Superior temporal gyrus (tissue), 1 donor: ENCODE results near the gene AKAP1.

Experiments used
- DNase-seq: peaks from one replicate; pipeline ENCODE4 v3.0.0-alpha.2; 2016; ENCODE audit errors: extremely low spot score

AKAP1 gene

DNA sequence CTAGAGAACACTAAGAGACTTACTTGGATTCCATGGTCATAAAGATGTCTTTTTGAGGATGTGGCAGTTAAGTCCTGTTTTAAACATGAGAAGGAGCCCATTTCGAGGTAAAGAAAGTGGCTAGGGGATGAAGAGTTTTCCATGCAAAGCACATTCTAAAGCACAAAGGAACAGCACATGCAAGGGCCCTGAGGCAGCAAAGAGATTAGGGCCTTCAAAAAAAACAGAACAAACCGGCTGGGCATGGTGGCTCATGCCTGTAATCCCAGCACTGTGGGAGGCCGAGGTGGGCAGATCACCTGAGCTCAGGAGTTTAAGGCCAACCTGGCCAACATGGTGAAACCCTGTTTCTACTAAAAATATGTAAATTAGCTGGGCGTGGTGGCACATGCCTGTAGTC is 79.8 kb downstream of the AKAP1 start:
- DNase-seq, result no peak

DNA sequence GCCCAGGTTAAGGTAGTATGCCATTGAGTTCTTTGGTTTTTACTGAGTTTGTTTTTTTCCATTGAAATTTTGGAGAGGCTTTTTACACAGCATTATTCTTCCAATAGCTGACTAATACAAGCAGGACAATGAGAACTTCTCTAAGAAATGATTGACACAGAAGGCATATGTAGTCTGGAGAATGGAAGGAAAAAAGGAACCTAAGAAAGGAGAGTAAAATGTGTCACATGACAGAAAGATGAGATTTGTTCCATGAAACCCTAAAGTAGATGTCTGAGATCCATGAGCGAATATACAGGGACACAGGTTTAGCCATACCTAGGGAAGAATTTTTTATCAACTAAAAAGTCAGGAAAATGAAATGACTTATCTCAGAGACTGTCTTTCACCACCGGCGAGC is 80.7 kb downstream of the AKAP1 start:
- DNase-seq, result no peak

DNA sequence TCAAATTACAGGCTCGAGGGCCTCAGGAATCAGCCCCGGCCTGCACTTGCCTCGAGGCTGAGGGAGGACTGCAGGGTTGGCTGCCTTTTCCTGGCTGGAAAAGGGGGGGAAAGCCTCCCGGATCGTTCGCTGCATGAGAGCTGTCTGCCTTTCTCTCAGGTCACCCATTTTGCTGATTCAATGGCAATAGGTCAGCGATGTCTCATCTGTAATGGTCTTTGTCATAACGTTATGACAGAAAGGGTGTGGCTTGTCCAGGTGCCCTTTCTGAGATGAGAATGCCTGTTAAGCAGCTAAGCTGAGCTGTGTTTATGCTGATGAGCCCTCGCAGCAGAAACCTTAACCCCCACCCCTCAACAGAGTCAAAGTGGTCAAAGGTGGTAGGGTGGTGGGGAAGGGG is 81.8 kb downstream of the AKAP1 start:
- no peak for DNase-seq

DNA sequence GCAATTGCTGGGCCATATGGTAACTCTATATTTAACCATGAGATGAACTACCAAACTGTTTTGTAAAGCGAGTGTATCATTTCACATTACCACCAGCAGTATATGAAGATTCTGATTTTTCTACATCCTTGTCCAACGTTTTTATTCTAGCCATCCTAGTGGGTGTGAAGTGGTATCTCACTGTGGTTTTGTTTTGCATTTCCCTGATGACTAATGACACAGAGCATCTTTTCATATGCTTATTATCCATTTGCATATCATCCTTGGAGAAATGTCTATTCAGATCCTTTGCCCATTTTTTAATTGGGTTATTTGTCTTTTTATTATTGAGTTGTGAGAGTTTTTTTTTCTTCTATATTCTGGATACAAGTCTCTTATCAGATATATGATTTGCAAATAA is 83.6 kb downstream of the AKAP1 start:
- DNase-seq, result no peak

DNA sequence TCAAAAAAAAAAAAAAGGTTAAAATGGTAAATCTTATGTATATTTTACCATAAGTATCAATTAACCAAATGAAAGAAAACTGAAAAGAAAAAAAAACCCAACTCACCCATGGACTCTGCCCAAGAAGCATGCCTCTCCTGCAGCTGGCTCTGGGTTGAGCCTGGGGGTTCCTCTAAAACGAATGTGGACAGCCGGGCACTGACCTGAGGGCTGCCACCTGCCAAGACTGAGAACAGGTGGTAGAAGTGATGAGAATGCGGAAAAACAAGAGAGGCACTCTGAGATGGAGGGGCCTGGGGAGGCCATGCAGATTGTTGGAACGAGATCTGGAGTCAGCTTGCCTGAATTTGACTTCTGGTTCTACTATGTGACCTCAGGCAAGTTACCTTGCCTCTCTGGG is 85.8 kb downstream of the AKAP1 start:
- no peak for DNase-seq
